Upper lobe of left lung (tissue), 6 donors: ENCODE results near the gene NOS1AP. TPM values are rescaled to one million over a fixed set of nuclear protein-coding genes. Genes with fewer than 3 reads are reported as not detected.
A peak's percentile ranks its signal among the peaks of the same experiment; 100 is the strongest.

ENCODE experiments used
- ATAC-seq, 2 donors: fragments of 200-7000 bp; cut with Tn5 transposase; one replicate each; pipeline ENCODE4 v1.9.1; 2022; ENCODE audit warnings: mild to moderate bottlenecking in 2 of 2, moderate library complexity in 2 of 2; ENCODE audit not compliant: low FRiP score in 2 of 2
- DNase-seq, 2 donors: peaks; one replicate each; pipeline ENCODE4 v3.0.0-alpha.2; 2019 to 2020
- H3K27ac ChIP-seq, 4 donors: fragments of 200-600 bp; sonication (generic); one replicate each; pipeline ENCODE4 v1.5.1; 2016 to 2019
- H3K27me3 ChIP-seq, 4 donors: fragments of 200-600 bp; sonication (generic); one replicate each; pipeline ENCODE4 v1.5.1; 2017 to 2019
- H3K36me3 ChIP-seq, 4 donors: fragments of 200-600 bp; sonication (generic); one replicate each; pipeline ENCODE4 v1.5.1; 2016 to 2019
- H3K4me1 ChIP-seq, 4 donors: fragments of 200-600 bp; sonication (generic); one replicate each; pipeline ENCODE4 v1.5.1; 2018 to 2019
- H3K4me3 ChIP-seq, 4 donors: fragments of 200-600 bp; sonication (generic); one replicate each; pipeline ENCODE4 v1.5.1; 2017 to 2019; ENCODE audit warnings: mild to moderate bottlenecking in 2 of 4, moderate library complexity in 1 of 4
- H3K9me3 ChIP-seq, 4 donors: fragments of 200-600 bp; sonication (generic); one replicate each; pipeline ENCODE4 v1.5.1; 2018 to 2019
- CTCF ChIP-seq, 6 experiments: fragments of 450-650 bp in 4 of 6; fragments of 200-600 bp in 2 of 6; sonication (generic) in 2 of 6; IDR thresholded peaks; one replicate each; pipeline ENCODE4 v1.5.1; 2016 to 2019; ENCODE audit warnings: antibody characterized with exemption in 6 of 6
- EP300 ChIP-seq, 4 donors: sonication (generic); formaldehyde crosslinking; IDR thresholded peaks; one replicate each; pipeline ENCODE4 v1.5.1; 2017; ENCODE audit warnings: antibody characterized with exemption in 4 of 4, control low read depth in 2 of 4
- POLR2A ChIP-seq, 4 donors: fragments of 450-650 bp; IDR thresholded peaks; one replicate each; pipeline ENCODE4 v1.5.1; 2016 to 2017; ENCODE audit warnings: antibody characterized with exemption in 4 of 4, mild to moderate bottlenecking in 2 of 4
- POLR2AphosphoS5 ChIP-seq, 2 donors: sonication (generic); formaldehyde crosslinking; IDR thresholded peaks; one replicate each; pipeline ENCODE4 v1.5.1; 2017; ENCODE audit warnings: antibody characterized with exemption in 2 of 2
- WGBS, 2 donors: methylation state at CpG; one replicate each; pipeline ENCODE4 v1.1.5; 2017 to 2018; 5-methylcytosine and 5-hydroxymethylcytosine counted together
- total RNA-seq, 6 donors: library from RNA; depleted of rRNA in 4 of 6; stranded (reverse); fragments of >200 nt in 4 of 6; gene quantifications; one replicate each; pipeline versions ENCODE4 v1.1.0 to v1.2.1, GENCODE V29; 2016 to 2021
- donor health status: DM: no; HTN: no; CAD: no; lungs with moderate emphysema.
- donor health status: DM: no; HTN: yes; CAD: no; lungs with severe emphysema.

The NOS1AP gene
- total RNA-seq, 6 donors from 2014 or later = 5.3 to 16.4 (median 6.5) TPM

GRCh38 chr1:162383516-162383915 is 314.0 kb downstream of the NOS1AP start:
- Histone ChIP-seq H3K27me3 (no peaks in the 10 kb centered on the region), H3K36me3 (no peaks in the 10 kb centered on the region), H3K4me3 (no peak overlapping the region), H3K9me3 (no peaks in the 10 kb centered on the region), H3K27ac (no peak overlapping the region), H3K4me1 (peaks cover 0 to 7% (median 3%) of the 10 kb centered on the region in 4 donors)
- WGBS, 2 donors = 92 to 93% methylated on average over 8 of the region's 8 CpGs
- no peak for ATAC-seq
- TF ChIP-seq CTCF (IDR thresholded peaks at IDR 0.05) = no peak
- TF ChIP-seq POLR2A (IDR thresholded peaks at IDR 0.05) = no peak
- no peak for TF ChIP-seq POLR2AphosphoS5 (IDR thresholded peaks at IDR 0.05)
- TF ChIP-seq EP300 (IDR thresholded peaks at IDR 0.05) = no peak
- DNase-seq = no peak

GRCh38 chr1:162384116-162384515 is 314.6 kb downstream of the NOS1AP start:
- 85 to 87% methylated on average over 6 of the region's 6 CpGs for WGBS, 2 donors

GRCh38 chr1:162384601-162385279 is 315.2 kb downstream of the NOS1AP start:
- peaks cover 0 to 7% (median 3%) of the 10 kb centered on the region in 4 donors for H3K4me1 ChIP-seq
- TF ChIP-seq POLR2AphosphoS5 (IDR thresholded peaks at IDR 0.05) (no peak), CTCF (IDR thresholded peaks at IDR 0.05) (no peak), POLR2A (IDR thresholded peaks at IDR 0.05) (no peak), EP300 (IDR thresholded peaks at IDR 0.05) (no peak)
- no peak for ATAC-seq

More at GRCh38 chr1:162384116-162384515, 314.6 kb downstream of the NOS1AP start:
- Histone ChIP-seq H3K4me1 (peaks cover 0 to 7% (median 3%) of the 10 kb centered on the region in 4 donors), H3K4me3 (no peak overlapping the region), H3K27ac (no peak overlapping the region), H3K27me3 (no peaks in the 10 kb centered on the region), H3K36me3 (no peaks in the 10 kb centered on the region), H3K9me3 (no peaks in the 10 kb centered on the region)
- no peak for DNase-seq
- TF ChIP-seq EP300 (IDR thresholded peaks at IDR 0.05) (no peak), POLR2AphosphoS5 (IDR thresholded peaks at IDR 0.05) (no peak), POLR2A (IDR thresholded peaks at IDR 0.05) (no peak), CTCF (IDR thresholded peaks at IDR 0.05) (no peak)
- no peak for ATAC-seq

GRCh38 chr1:162385280-162385623 is 315.8 kb downstream of the NOS1AP start:
- Histone ChIP-seq H3K27ac (no peak overlapping the region), H3K4me1 (peaks cover 0 to 7% (median 3%) of the 10 kb centered on the region in 4 donors), H3K9me3 (no peaks in the 10 kb centered on the region), H3K36me3 (no peaks in the 10 kb centered on the region), H3K4me3 (no peak overlapping the region), H3K27me3 (no peaks in the 10 kb centered on the region)
- DNase-seq (no peak), ATAC-seq (no peak)
- TF ChIP-seq CTCF (IDR thresholded peaks at IDR 0.05) (no peak), POLR2A (IDR thresholded peaks at IDR 0.05) (no peak), EP300 (IDR thresholded peaks at IDR 0.05) (no peak), POLR2AphosphoS5 (IDR thresholded peaks at IDR 0.05) (no peak)
- WGBS, 2 donors = 73 to 89% methylated on average over 3 of the region's 3 CpGs

More at GRCh38 chr1:162384601-162385279, 315.2 kb downstream of the NOS1AP start:
- Histone ChIP-seq H3K4me3 (no peak overlapping the region), H3K9me3 (no peaks in the 10 kb centered on the region), H3K36me3 (no peaks in the 10 kb centered on the region), H3K27ac (no peak overlapping the region), H3K27me3 (no peaks in the 10 kb centered on the region)
- peak in 1 of 2 donors; percentile 60 for DNase-seq
- 93 to 97% methylated on average over 10 of the region's 10 CpGs for whole genome bisulfite sequencing, 2 donors

GRCh38 chr1:162385702-162386101 is 316.2 kb downstream of the NOS1AP start:
- no peak overlapping the region for H3K4me3 ChIP-seq
- DNase-seq (no peak), ATAC-seq (no peak)
- TF ChIP-seq EP300 (IDR thresholded peaks at IDR 0.05) (no peak), POLR2A (IDR thresholded peaks at IDR 0.05) (no peak), CTCF (IDR thresholded peaks at IDR 0.05) (no peak), POLR2AphosphoS5 (IDR thresholded peaks at IDR 0.05) (no peak)
- no peak overlapping the region for H3K27ac ChIP-seq
- no peaks in the 10 kb centered on the region for H3K36me3 ChIP-seq
- 94 to 100% methylated on average over 2 to 3 of the region's 3 CpGs for WGBS, 2 donors
- no peaks in the 10 kb centered on the region for H3K9me3 ChIP-seq
- peaks cover 0 to 7% (median 3%) of the 10 kb centered on the region in 4 donors for H3K4me1 ChIP-seq
- no peaks in the 10 kb centered on the region for H3K27me3 ChIP-seq
